Neural cell (in vitro differentiated cells): ENCODE measurements around the gene HNRNPUL1.

Experiments
- EZH2 ChIP-seq: fragments of 200-600, 300-800 bp; shearing (Covaris generic), sonication (generic); IDR thresholded peaks from 2 replicates; pipeline ENCODE4 v1.6.1; 2014; ENCODE audit warnings: antibody characterized with exemption, low read length, borderline replicate concordance, mild to moderate bottlenecking; ENCODE audit not compliant: insufficient read depth, poor library complexity, severe bottlenecking
- POLR2AphosphoS5 ChIP-seq: IDR thresholded peaks from 2 replicates; pipeline ENCODE4 v1.6.1; 2012
- REST ChIP-seq: IDR thresholded peaks from 2 replicates; pipeline ENCODE4 v1.6.1; 2012; ENCODE audit warnings: borderline replicate concordance
- TAF1 ChIP-seq: IDR thresholded peaks from 2 replicates; pipeline ENCODE4 v1.6.1; 2012; ENCODE audit warnings: low read depth
- TF ChIP-seq, protein P1 (sequence below): fragments of 450-650 bp; IDR thresholded peaks from 2 replicates; pipeline ENCODE4 v1.5.1; 2014; ENCODE audit warnings: antibody characterized with exemption, mild to moderate bottlenecking, moderate library complexity; ENCODE audit not compliant: poor library complexity, severe bottlenecking

DNA sequence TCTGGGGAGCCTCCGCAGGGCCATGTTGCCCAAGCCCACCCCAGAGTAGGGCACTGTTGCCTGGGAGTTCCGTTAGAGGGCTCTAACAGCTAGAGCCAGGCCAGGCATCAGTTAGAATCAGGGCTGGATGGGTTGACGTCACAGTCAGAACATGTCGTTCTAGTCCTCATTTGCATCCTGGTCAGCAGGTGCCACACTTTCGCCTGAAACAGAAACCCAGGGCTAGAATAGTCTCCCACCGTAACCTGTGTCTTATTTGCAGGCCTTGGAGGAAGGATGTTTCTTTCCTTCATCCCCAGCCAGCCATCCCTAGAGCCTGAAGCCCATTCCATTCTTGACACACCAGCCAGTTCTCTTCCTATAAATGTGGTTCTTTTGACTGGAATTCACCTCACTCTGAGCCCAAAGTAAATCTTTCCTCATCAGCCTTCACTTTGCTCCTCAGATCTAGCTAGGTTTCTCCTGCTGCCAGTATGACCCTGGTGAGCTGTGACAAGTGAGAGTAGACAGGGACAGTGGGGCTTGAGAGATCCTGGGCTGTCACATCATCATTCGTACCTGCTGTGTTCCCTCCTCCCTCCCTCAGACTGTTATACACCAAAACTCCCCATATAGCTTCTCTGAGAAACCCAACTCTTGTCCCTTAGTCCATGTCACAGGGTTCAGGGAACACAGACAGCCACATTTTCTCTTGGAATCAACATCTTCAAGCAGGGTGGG is 33.6 kb downstream of the HNRNPUL1 start:
- TF ChIP-seq, protein P1, sequence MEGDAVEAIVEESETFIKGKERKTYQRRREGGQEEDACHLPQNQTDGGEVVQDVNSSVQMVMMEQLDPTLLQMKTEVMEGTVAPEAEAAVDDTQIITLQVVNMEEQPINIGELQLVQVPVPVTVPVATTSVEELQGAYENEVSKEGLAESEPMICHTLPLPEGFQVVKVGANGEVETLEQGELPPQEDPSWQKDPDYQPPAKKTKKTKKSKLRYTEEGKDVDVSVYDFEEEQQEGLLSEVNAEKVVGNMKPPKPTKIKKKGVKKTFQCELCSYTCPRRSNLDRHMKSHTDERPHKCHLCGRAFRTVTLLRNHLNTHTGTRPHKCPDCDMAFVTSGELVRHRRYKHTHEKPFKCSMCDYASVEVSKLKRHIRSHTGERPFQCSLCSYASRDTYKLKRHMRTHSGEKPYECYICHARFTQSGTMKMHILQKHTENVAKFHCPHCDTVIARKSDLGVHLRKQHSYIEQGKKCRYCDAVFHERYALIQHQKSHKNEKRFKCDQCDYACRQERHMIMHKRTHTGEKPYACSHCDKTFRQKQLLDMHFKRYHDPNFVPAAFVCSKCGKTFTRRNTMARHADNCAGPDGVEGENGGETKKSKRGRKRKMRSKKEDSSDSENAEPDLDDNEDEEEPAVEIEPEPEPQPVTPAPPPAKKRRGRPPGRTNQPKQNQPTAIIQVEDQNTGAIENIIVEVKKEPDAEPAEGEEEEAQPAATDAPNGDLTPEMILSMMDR, result no peak
- TF ChIP-seq EZH2, result no peak
- TF ChIP-seq POLR2AphosphoS5, result no peak
- no peak for TF ChIP-seq TAF1
- no peak for TF ChIP-seq REST
